Measurements from ENCODE around the gene RBM28.

The RBM28 gene

GRCh38 chr7:128374041-128374440 is 30.3 kb upstream of the RBM28 start:
- POLR2A ChIA-PET (ENCODE audit: low non-redundant PET): no interaction called here

GRCh38 chr7:128373606-128374005 is 29.9 kb upstream of the RBM28 start:
- DNase-seq (ENCODE audit: low spot score): no peak
- H3K27ac ChIP-seq: no peak overlapping the region
- TF ChIP-seq, protein P1, sequence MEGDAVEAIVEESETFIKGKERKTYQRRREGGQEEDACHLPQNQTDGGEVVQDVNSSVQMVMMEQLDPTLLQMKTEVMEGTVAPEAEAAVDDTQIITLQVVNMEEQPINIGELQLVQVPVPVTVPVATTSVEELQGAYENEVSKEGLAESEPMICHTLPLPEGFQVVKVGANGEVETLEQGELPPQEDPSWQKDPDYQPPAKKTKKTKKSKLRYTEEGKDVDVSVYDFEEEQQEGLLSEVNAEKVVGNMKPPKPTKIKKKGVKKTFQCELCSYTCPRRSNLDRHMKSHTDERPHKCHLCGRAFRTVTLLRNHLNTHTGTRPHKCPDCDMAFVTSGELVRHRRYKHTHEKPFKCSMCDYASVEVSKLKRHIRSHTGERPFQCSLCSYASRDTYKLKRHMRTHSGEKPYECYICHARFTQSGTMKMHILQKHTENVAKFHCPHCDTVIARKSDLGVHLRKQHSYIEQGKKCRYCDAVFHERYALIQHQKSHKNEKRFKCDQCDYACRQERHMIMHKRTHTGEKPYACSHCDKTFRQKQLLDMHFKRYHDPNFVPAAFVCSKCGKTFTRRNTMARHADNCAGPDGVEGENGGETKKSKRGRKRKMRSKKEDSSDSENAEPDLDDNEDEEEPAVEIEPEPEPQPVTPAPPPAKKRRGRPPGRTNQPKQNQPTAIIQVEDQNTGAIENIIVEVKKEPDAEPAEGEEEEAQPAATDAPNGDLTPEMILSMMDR (conservative IDR thresholded peaks at IDR 0.05; ENCODE audit: low read depth): no peak
- CTCF ChIA-PET: interaction anchor here (1.2 kb wide), 1 partner anchor 26 kb away, joined by 3 read pairs; no protein-coding TSS in a partner anchor
- POLR2A ChIA-PET (ENCODE audit: low non-redundant PET): no interaction called here

More at GRCh38 chr7:128374041-128374440, 30.3 kb upstream of the RBM28 start:
- CTCF ChIA-PET: interaction anchor here (1.2 kb wide), 1 partner anchor 27 kb away, joined by 3 read pairs; no protein-coding TSS in a partner anchor
- TF ChIP-seq, protein P1 (conservative IDR thresholded peaks at IDR 0.05; ENCODE audit: low read depth): no peak
- no peak overlapping the region for H3K27ac ChIP-seq
- DNase-seq (ENCODE audit: low spot score): no peak

- H3K27ac ChIP-seq: no peak overlapping the region
- ChIA-PET POLR2A (ENCODE audit: low non-redundant PET) (no interaction called here), CTCF (no interaction called here)
- DNase-seq (ENCODE audit: low spot score): no peak
- TF ChIP-seq, protein P1 (conservative IDR thresholded peaks at IDR 0.05; ENCODE audit: low read depth): no peak
Observed at GRCh38 chr7:128370491-128370890, 26.8 kb upstream of the RBM28 start.

- TF ChIP-seq, protein P1 (conservative IDR thresholded peaks at IDR 0.05; ENCODE audit: low read depth): no peak
- no peak for DNase-seq (ENCODE audit: low spot score)
- H3K27ac ChIP-seq: no peak overlapping the region
- POLR2A ChIA-PET (ENCODE audit: low non-redundant PET): no interaction called here
- CTCF ChIA-PET: interaction anchor here (1.2 kb wide), 1 partner anchor 20 kb away, joined by 3 read pairs; no protein-coding TSS in a partner anchor
Observed at GRCh38 chr7:128366986-128367385, 23.3 kb upstream of the RBM28 start.

DNA sequence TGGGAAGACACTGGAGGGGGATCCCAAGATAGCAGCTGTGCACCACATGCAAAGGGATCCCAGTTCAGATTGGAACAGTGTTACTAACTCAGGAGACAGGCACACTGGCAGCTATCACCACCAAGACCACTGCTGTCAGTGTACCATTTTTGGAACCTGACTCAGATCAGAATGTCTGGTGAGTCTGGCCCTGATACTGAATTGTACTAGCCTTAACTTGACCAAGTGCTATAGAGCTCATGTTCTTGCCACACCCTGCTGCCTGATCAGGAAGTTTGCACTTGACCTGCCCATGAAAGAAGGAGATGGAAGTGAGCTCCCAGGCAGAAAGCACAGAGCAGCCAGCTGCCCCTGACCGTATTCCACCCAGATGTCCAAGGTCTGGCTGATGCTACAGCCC is 22.6 kb upstream of the RBM28 start:
- peak overlapping the region; percentile 75 for H3K27ac ChIP-seq
- TF ChIP-seq, protein P1 (conservative IDR thresholded peaks at IDR 0.05; ENCODE audit: low read depth): no peak
- CTCF ChIA-PET: interaction anchor here (1.2 kb wide), 1 partner anchor 19 kb away, joined by 3 read pairs; no protein-coding TSS in a partner anchor
- DNase-seq (ENCODE audit: low spot score): no peak
- POLR2A ChIA-PET (ENCODE audit: low non-redundant PET): no interaction called here

- TF ChIP-seq, protein P1 (conservative IDR thresholded peaks at IDR 0.05; ENCODE audit: low read depth): no peak
- no peak overlapping the region for H3K27ac ChIP-seq
- ChIA-PET POLR2A (ENCODE audit: low non-redundant PET) (no interaction called here), CTCF (no interaction called here)
- no peak for DNase-seq (ENCODE audit: low spot score)
Observed at GRCh38 chr7:128365432-128365831, 21.7 kb upstream of the RBM28 start.
